Keratinocyte (primary cell): ENCODE results near the gene KRT14. TPM values are rescaled to one million over a fixed set of nuclear protein-coding genes. Genes with fewer than 3 reads are reported as not detected.

Experiments used
- DNase-seq: peaks from one replicate; pipeline ENCODE4 v3.0.0-alpha.2; 2011; ENCODE audit warnings: low read depth, missing footprints, low spot score
- FAIRE-seq: peaks from 2 replicates; lab custom pipeline; 2011; peaks lifted over from hg19 to GRCh38; lab: Jason Lieb, UNC
- H2AFZ ChIP-seq: 2 replicates; pipeline ENCODE4 v1.6.0; 2012; ENCODE audit warnings: low read length, control low read depth, inconsistent platforms; ENCODE audit not compliant: control insufficient read depth
- H3K27ac ChIP-seq: 2 replicates; pipeline ENCODE4 v1.5.1; 2011; ENCODE audit warnings: low read length; ENCODE audit not compliant: control insufficient read depth, insufficient read depth
- H3K27me3 ChIP-seq: 3 replicates; pipeline ENCODE4 v1.6.0; 2011; ENCODE audit warnings: low read length; ENCODE audit not compliant: control insufficient read depth, insufficient read depth; ENCODE audit errors: extremely low read depth
- H3K36me3 ChIP-seq, 2 experiments: 2 replicates in 1 of 2; 3 replicates in 1 of 2; pipeline ENCODE4 v1.5.1; 2011; ENCODE audit warnings: low read length in 2 of 2, mild to moderate bottlenecking in 1 of 2; ENCODE audit not compliant: control insufficient read depth in 2 of 2, insufficient read depth in 2 of 2; ENCODE audit errors: extremely low read depth in 1 of 2
- H3K4me1 ChIP-seq: 3 replicates; pipeline ENCODE4 v1.5.1; 2011; ENCODE audit warnings: low read length; ENCODE audit not compliant: control insufficient read depth, insufficient read depth; ENCODE audit errors: extremely low read depth
- H3K4me2 ChIP-seq: 3 replicates; pipeline ENCODE4 v1.6.0; 2011; ENCODE audit warnings: low read depth, low read length; ENCODE audit not compliant: control insufficient read depth, insufficient read depth; ENCODE audit errors: extremely low read depth
- H3K4me3 ChIP-seq, 3 experiments: fragments of 200-600 bp in 1 of 3; sonication (generic) in 1 of 3; 2 replicates in 2 of 3; 3 replicates in 1 of 3; pipeline ENCODE4 v1.5.1; 2011 to 2016; ENCODE audit warnings: low read length in 3 of 3, mild to moderate bottlenecking in 3 of 3, control low read depth in 2 of 3, inconsistent platforms in 1 of 3, low read depth in 1 of 3, mixed read lengths in 1 of 3, mixed run types in 1 of 3, moderate library complexity in 1 of 3; ENCODE audit not compliant: control insufficient read depth in 2 of 3, insufficient read depth in 2 of 3; ENCODE audit errors: extremely low read depth in 1 of 3
- H3K79me2 ChIP-seq: 2 replicates; pipeline ENCODE4 v1.6.0; 2012; ENCODE audit warnings: low read length; ENCODE audit not compliant: control insufficient read depth, insufficient read depth
- H3K9ac ChIP-seq: 3 replicates; pipeline ENCODE4 v1.6.0; 2011; ENCODE audit warnings: low read length; ENCODE audit not compliant: control insufficient read depth, insufficient read depth; ENCODE audit errors: extremely low read depth
- H3K9me1 ChIP-seq: 3 replicates; pipeline ENCODE4 v1.6.0; 2011; ENCODE audit warnings: low read length; ENCODE audit not compliant: control insufficient read depth, insufficient read depth; ENCODE audit errors: extremely low read depth
- H3K9me3 ChIP-seq: 2 replicates; pipeline ENCODE4 v1.5.1; 2012; ENCODE audit warnings: low read depth, low read length; ENCODE audit not compliant: control insufficient read depth
- H4K20me1 ChIP-seq: 3 replicates; pipeline ENCODE4 v1.6.0; 2011; ENCODE audit warnings: low read length; ENCODE audit not compliant: control insufficient read depth, insufficient read depth; ENCODE audit errors: extremely low read depth
- CTCF ChIP-seq, 3 experiments: IDR thresholded peaks in 1 of 3; conservative IDR thresholded peaks in 1 of 3; optimal IDR thresholded peaks in 1 of 3; 2 replicates in 2 of 3; 3 replicates in 1 of 3; pipeline versions ENCODE3 to v1.5.1; 2011; ENCODE audit warnings: low read length in 3 of 3, mild to moderate bottlenecking in 3 of 3, moderate library complexity in 2 of 3, control low read depth in 1 of 3, inconsistent platforms in 1 of 3; ENCODE audit not compliant: insufficient read depth in 2 of 3; ENCODE audit errors: extremely low read depth in 1 of 3
- EZH2 ChIP-seq: IDR thresholded peaks from one replicate; pipeline ENCODE4 v1.6.1; 2012; ENCODE audit warnings: inconsistent platforms, mild to moderate bottlenecking, low read length, moderate library complexity
- dilution Hi-C: fragments of 300-500 bp; cut with MboI; formaldehyde crosslinking; loops from one replicate; pipeline ENCODE4 v1.7.0; 2020; ENCODE audit warnings: low sequenced_read_pairs; ENCODE audit not compliant: extremely low pct_ligation_motif_present
- polyA plus RNA-seq, 5 experiments: library from polyadenylated mRNA; depleted of rRNA in 3 of 5; stranded (reverse) in 3 of 5; stranded (forward) in 1 of 5; unstranded in 1 of 5; fragments of >200 nt; gene quantifications; 1 replicate in 1 of 5; 2 replicates in 3 of 5; 3 replicates in 1 of 5; pipeline versions ENCODE4 v1.2.1 to v1.2.3, GENCODE V29; 2011 to 2012; ENCODE audit warnings: missing spikeins in 2 of 5, low read depth in 1 of 5, low replicate concordance in 1 of 5

The KRT14 gene
- polyA plus RNA-seq, 1 donor (not counting 4 experiments of a cell fraction or from before 2014, with no cell fraction given): 26,041 TPM

DNA sequence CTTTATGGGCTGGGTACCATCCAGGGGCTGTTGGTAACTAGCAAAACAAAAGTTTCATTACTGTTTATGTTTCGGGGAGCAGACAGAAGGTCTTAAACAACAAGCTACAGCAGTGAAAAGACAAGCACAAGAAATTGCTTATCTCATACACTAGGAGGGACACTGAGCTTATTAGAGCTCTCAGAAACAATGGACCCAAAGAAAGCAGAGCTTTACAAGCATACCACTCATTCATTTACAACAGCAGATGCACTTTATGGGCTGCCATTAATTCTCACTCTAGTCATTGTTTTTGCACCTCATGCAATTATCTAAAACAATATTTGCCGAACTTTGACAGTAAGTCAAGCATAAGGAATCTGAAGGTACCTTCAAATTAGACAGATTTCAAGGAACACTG is 15.8 kb upstream of the KRT14 start:
- TF ChIP-seq CTCF (optimal IDR thresholded peaks at IDR 0.05 in 1 of 3, IDR thresholded peaks at IDR 0.05 in 1 of 3, conservative IDR thresholded peaks at IDR 0.05 in 1 of 3; ENCODE audit: extremely low read depth in 1 of 3, insufficient read depth in 2 of 3, low read length in 3 of 3) (no peak), EZH2 (no peak)
- Histone ChIP-seq H3K27me3 (no peaks in the 10 kb centered on the region), H3K4me3 (no peak overlapping the region), H4K20me1 (no peaks in the 10 kb centered on the region), H3K79me2 (no peaks in the 10 kb centered on the region), H3K4me2 (no peak overlapping the region), H3K9me1 (no peaks in the 10 kb centered on the region), H3K4me1 (no peaks in the 10 kb centered on the region), H2AFZ (no peak overlapping the region), H3K9me3 (no peaks in the 10 kb centered on the region), H3K27ac (no peak overlapping the region), H3K9ac (no peak overlapping the region), H3K36me3 (no peaks in the 10 kb centered on the region)
- dilution Hi-C loops: no loop called here
- no peak for DNase-seq
- FAIRE-seq: no peak

- Histone ChIP-seq H3K9me3 (no peaks in the 10 kb centered on the region), H3K4me2 (no peak overlapping the region), H3K27ac (no peak overlapping the region), H2AFZ (no peak overlapping the region), H3K27me3 (no peaks in the 10 kb centered on the region), H3K9ac (no peak overlapping the region), H3K79me2 (no peaks in the 10 kb centered on the region), H3K4me1 (peaks cover 7% of the 10 kb centered on the region), H3K9me1 (no peaks in the 10 kb centered on the region), H3K4me3 (no peak overlapping the region), H4K20me1 (no peaks in the 10 kb centered on the region), H3K36me3 (no peaks in the 10 kb centered on the region)
- dilution Hi-C loops: no loop called here
- no peak for TF ChIP-seq EZH2
- no peak for TF ChIP-seq CTCF (optimal IDR thresholded peaks at IDR 0.05 in 1 of 3, IDR thresholded peaks at IDR 0.05 in 1 of 3, conservative IDR thresholded peaks at IDR 0.05 in 1 of 3; ENCODE audit: extremely low read depth in 1 of 3, insufficient read depth in 2 of 3, low read length in 3 of 3)
- FAIRE-seq (no peak), DNase-seq (no peak)
Measured at GRCh38 chr17:41600318-41600717, 13.6 kb upstream of the KRT14 start.
